HEK293T (cell line): ENCODE measurements around the gene NUDT19.
A peak's percentile ranks its signal among the peaks of the same experiment; 100 is the strongest.

Source experiments
- CTCF ChIA-PET: fragments of 350-600 bp; formaldehyde crosslinking; extraction: SDS; loops from one replicate; lab custom pipeline; 2021; ENCODE audit warnings: antibody characterized with exemption, inconsistent platforms; lab: Yijun Ruan, JAX
- POLR2A ChIA-PET: fragments of 350-600 bp; formaldehyde crosslinking; extraction: SDS; loops from one replicate; lab custom pipeline; 2020; ENCODE audit warnings: antibody characterized with exemption, inconsistent platforms; lab: Yijun Ruan, JAX
- DNase-seq: peaks from one replicate; pipeline ENCODE4 v3.0.0; 2012; ENCODE audit warnings: mixed read lengths; ENCODE audit errors: extremely low spot score
- ARNT ChIP-seq: fragments of 450-650 bp; IDR thresholded peaks from 2 replicates; pipeline ENCODE4 v1.6.1; 2017; ENCODE audit warnings: mild to moderate bottlenecking
- BHLHE40 ChIP-seq: fragments of 450-650 bp; IDR thresholded peaks from 2 replicates; pipeline ENCODE4 v1.6.1; 2016; ENCODE audit warnings: mild to moderate bottlenecking, moderate library complexity, borderline replicate concordance
- CTBP1 ChIP-seq: fragments of 450-650 bp; IDR thresholded peaks from 2 replicates; pipeline ENCODE4 v1.6.1; 2016; ENCODE audit warnings: borderline replicate concordance
- ELF4 ChIP-seq: fragments of 450-650 bp; IDR thresholded peaks from 2 replicates; pipeline ENCODE4 v1.6.1; 2017; ENCODE audit warnings: antibody characterized with exemption
- FOXA1 ChIP-seq: fragments of 450-650 bp; IDR thresholded peaks from 2 replicates; pipeline ENCODE4 v1.6.1; 2016; ENCODE audit warnings: mild to moderate bottlenecking
- FOXK2 ChIP-seq: fragments of 450-650 bp; IDR thresholded peaks from 2 replicates; pipeline ENCODE4 v1.6.1; 2016; ENCODE audit warnings: mild to moderate bottlenecking
- FOXM1 ChIP-seq: fragments of 450-650 bp; IDR thresholded peaks from 2 replicates; pipeline ENCODE4 v1.6.1; 2017; ENCODE audit warnings: mild to moderate bottlenecking, borderline replicate concordance
- HDGF ChIP-seq: fragments of 450-650 bp; IDR thresholded peaks from 2 replicates; pipeline ENCODE4 v1.6.1; 2017; ENCODE audit warnings: antibody characterized with exemption, borderline replicate concordance
- L3MBTL2 ChIP-seq: fragments of 450-650 bp; conservative IDR thresholded peaks from 2 replicates; pipeline ENCODE4 v1.6.1; 2016; ENCODE audit warnings: mild to moderate bottlenecking
- LEF1 ChIP-seq: fragments of 450-650 bp; IDR thresholded peaks from 2 replicates; pipeline ENCODE4 v1.6.1; 2017; ENCODE audit warnings: mild to moderate bottlenecking, borderline replicate concordance
- NFRKB ChIP-seq: fragments of 450-650 bp; IDR thresholded peaks from 2 replicates; pipeline ENCODE4 v1.6.1; 2016; ENCODE audit warnings: mild to moderate bottlenecking, moderate library complexity
- SP1 ChIP-seq: fragments of 450-650 bp; IDR thresholded peaks from 2 replicates; pipeline ENCODE4 v1.6.1; 2017
- SUZ12 ChIP-seq: fragments of 450-650 bp; IDR thresholded peaks from 2 replicates; pipeline ENCODE4 v1.6.1; 2016; ENCODE audit warnings: mild to moderate bottlenecking
- TARDBP ChIP-seq: fragments of 450-650 bp; IDR thresholded peaks from 2 replicates; pipeline ENCODE4 v1.6.1; 2016
- ZNF384 ChIP-seq: fragments of 450-650 bp; IDR thresholded peaks from 2 replicates; pipeline ENCODE4 v1.6.1; 2016
- TF ChIP-seq, protein P1 (sequence below): fragments of 450-650 bp; IDR thresholded peaks from 2 replicates; pipeline ENCODE4 v1.6.1; 2016

The NUDT19 gene

DNA sequence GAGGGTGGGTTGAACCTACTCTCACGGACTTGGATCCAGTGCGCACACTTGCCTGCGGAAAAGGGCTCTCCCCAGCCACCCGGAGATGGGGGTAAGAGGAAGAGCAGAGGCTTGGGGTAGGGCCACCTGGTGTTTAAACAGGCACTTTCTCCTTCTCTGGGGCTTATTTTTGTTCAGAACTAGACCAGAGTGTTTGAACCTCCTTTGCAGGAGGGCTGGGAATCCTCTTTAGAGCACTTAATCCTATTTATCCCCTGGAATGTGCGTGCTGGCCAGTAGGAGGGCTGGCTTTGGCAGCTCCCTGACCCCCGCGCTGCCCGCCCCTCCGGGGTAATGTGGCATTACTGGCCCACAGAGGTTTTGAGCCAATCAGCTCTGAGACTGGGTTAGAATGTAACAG is 14.0 kb upstream of the NUDT19 start:
- ChIA-PET POLR2A (no interaction called here), CTCF (interaction anchor here (0.6 kb wide), 1 partner anchor 419 kb away, joined by 3 read pairs; no protein-coding TSS in a partner anchor)
- no peak for DNase-seq
- TF ChIP-seq ELF4 (no peak), ARNT (no peak), SP1 (no peak), FOXK2 (no peak), HDGF (no peak), LEF1 (no peak), ZNF384 (no peak), FOXA1 (no peak), L3MBTL2 (no peak)

DNA sequence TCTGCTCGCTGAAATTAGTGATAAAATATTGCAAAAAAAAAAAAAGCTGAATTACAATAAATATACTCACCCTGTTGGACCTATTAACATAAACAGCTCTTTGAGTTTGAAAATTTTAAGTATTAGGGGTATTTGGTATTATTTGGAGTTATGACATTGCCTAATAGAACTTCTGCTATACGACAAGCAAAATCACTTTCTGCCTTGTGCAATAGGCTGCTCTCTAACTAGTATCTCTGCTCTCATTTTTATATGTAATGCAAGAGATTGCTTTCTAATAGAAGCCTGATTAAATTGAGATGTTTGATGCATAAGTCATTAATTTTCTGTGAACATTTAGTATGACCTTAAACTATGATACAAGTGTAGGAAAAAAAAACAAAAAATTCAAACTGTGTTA is 10.6 kb upstream of the NUDT19 start:
- DNase-seq: no peak
- ChIA-PET POLR2A (no interaction called here), CTCF (no interaction called here)
- TF ChIP-seq NFRKB (no peak), SUZ12 (no peak), L3MBTL2 (no peak), LEF1 (no peak), SP1 (no peak), HDGF (no peak), ELF4 (no peak), FOXM1 (no peak), CTBP1 (no peak), TARDBP (no peak)
- TF ChIP-seq, protein P1, sequence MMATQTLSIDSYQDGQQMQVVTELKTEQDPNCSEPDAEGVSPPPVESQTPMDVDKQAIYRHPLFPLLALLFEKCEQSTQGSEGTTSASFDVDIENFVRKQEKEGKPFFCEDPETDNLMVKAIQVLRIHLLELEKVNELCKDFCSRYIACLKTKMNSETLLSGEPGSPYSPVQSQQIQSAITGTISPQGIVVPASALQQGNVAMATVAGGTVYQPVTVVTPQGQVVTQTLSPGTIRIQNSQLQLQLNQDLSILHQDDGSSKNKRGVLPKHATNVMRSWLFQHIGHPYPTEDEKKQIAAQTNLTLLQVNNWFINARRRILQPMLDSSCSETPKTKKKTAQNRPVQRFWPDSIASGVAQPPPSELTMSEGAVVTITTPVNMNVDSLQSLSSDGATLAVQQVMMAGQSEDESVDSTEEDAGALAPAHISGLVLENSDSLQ: no peak

DNA sequence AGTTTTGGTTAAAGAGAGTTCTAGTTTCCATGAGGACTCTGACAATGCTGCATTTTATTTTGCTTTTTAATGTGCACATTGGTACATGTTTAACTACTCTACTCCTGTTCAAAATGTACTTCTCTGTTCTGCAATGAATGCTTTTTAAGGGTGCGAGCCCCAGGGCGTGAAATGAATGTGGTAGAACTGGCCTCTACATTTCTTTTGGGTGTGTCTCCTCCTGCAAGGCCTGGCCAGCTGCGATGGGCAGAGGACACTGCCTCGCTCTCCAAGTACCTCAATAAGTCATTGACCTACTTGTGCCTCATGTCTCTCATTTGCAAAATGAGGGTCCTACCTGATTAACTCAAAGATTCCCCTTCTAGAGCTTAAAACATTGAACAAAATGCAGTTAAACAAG is 9.3 kb upstream of the NUDT19 start:
- ChIA-PET POLR2A (interaction anchor here (1.3 kb wide), 1 partner anchor 9 kb away, joined by 5 read pairs; the partner anchor contains the start of gene NUDT19), CTCF (interaction anchor here (1.0 kb wide), 1 partner anchor 218 kb away, joined by 3 read pairs; no protein-coding TSS in a partner anchor)
- TF ChIP-seq, protein P1: no peak
- TF ChIP-seq ZNF384 (no peak), ELF4 (no peak), LEF1 (no peak), BHLHE40 (no peak), FOXM1 (no peak), NFRKB (no peak), L3MBTL2 (no peak), HDGF (no peak), FOXK2 (no peak), SUZ12 (no peak), ARNT (no peak)

DNA sequence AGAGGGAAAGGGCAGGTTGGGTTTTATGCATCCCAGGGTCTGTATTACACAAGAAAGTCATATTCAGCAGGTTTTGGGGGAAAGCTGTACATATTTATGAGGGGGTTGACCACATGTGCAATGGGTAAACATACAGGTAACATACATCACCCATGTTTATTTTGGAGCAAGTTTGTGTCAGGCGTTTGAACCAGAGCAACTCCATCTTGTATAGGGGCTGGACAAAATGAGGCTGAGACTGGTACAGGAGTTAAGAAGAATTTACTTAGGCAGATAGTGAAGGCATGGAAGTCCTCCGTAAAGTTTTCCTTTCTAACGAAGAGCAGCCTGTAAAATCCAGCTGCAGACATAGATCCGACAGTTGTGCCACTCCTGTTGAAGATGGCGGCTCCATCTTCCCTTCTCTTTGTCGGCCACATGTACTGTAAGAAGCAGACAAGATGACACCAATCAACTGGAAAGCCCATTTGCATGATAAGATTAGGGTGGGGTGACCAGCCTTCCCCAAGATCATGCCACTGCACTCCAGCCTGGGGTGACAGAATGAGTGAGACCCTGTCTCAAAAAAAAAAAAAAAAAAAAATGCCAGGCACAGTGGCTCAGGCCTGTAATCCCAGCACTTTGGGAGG is 4.7 kb upstream of the NUDT19 start:
- no peak for DNase-seq
- POLR2A ChIA-PET: no interaction called here
- CTCF ChIA-PET: interaction anchor here (0.6 kb wide), 1 partner anchor 381 kb away, joined by 4 read pairs; no protein-coding TSS in a partner anchor
- TF ChIP-seq SP1: no peak

More for the DNA sequence above, 9.3 kb upstream of the NUDT19 start:
- DNase-seq: no peak

DNA sequence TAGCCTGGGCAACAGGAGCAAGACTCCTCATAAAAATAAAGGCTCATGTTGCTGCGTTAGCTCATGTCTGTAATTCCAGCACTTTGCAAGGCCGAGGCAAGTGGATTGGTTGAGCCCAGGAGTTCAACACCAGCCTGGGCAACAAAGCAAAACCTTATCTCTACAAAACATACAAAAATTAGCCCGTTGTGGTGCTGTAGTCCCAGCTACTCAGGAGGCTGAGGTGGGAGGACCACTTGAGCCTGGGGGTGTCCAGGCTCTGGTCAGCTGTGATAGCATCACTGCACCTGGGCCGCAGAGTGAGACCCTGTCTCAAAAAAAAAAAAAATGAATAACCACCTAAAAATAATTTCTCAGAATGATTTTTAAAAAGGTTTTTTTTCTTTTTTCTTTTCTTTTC is 3.9 kb upstream of the NUDT19 start:
- POLR2A ChIA-PET: no interaction called here
- TF ChIP-seq CTBP1 (no peak), ELF4 (no peak), FOXA1 (no peak), SUZ12 (no peak), ARNT (no peak), BHLHE40 (no peak)
- CTCF ChIA-PET: interaction anchor here (0.6 kb wide), 1 partner anchor 380 kb away, joined by 4 read pairs; no protein-coding TSS in a partner anchor
- no peak for DNase-seq

DNA sequence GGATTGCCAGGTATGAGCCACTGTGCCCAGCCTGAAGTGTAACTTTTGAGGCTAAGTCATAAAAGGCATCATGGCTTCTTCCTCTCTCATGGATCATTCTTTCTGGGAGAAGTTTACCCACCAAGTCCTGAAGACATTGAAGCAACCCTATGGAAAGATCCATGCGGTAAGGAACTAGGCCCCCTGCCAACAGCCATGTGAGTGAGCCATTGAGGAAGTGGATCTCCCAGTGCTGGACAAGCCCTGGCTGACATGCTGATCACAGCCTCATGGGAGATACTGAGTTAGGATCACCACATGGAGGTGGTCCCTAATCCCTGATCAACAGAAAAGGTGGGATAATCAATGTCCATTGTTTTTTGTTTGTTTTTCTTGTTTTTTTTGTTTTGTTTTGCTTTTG is 3.3 kb upstream of the NUDT19 start:
- no peak for TF ChIP-seq SUZ12
- no peak for TF ChIP-seq BHLHE40
- no peak for TF ChIP-seq FOXK2
- TF ChIP-seq NFRKB: no peak
- no peak for TF ChIP-seq L3MBTL2
- no peak for DNase-seq
- POLR2A ChIA-PET: no interaction called here
- CTCF ChIA-PET: no interaction called here

DNA sequence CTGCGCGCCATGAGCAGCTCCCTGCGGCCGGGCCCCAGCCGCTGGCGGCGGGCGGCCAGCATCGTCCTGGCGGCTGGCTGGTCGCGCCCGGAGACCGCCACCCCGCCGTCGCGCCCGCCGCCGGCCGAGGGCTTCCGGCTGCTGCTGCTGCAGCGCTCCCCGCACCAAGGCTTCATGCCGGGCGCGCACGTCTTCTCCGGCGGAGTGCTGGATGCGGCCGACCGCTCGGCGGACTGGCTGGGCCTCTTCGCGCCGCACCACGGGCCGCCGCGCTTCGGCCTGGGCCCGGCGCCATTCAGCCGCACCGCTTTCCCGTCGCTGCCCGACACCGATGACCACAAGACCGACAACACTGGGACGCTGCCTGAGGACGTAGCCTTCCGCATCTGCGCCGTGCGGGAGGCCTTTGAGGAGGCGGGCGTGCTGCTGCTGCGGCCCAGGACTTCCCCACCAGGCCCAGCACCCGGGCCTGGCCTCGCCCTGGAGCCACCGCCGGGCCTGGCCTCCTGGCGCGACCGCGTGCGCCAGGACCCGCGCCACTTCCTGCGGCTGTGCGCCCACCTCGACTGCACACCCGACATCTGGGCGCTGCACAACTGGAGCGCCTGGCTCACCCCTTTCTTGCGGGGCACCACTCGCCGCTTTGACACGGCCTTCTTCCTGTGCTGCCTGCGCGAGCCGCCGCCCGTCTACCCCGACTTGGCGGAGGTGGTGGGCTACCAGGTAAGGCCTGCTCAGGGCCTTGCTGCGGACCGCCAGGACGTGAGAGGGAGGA is 518 bp downstream of the NUDT19 start:
- peak; percentile 45 for DNase-seq
- TF ChIP-seq L3MBTL2: peak; percentile 84
- TF ChIP-seq LEF1: 0 out of 2 replicates have a peak, but pooled peaks have one; percentile 49
- no peak for TF ChIP-seq FOXK2
- no peak for TF ChIP-seq HDGF
- POLR2A ChIA-PET: interaction anchor here (0.9 to 1.6 kb wide), 4 partner anchors 8 to 16 kb away, joined by 3 to 8 read pairs (median 5); partner anchors contain the start of genes ANKRD27 and RGS9BP
- CTCF ChIA-PET: interaction anchor here (0.7 to 1.0 kb wide), 2 partner anchors 92 to 492 kb away, joined by 3 to 4 read pairs; no protein-coding TSS in a partner anchor
